GM21576 (cell line): Measurements from ENCODE around the gene ADAMTS14.

ENCODE experiments used
- ATAC-seq: cut with Tn5 transposase; IDR thresholded peaks from one replicate; pipeline ENCODE4 v1.9.1; 2021; ENCODE audit warnings: mild to moderate bottlenecking, moderate library complexity; ENCODE audit not compliant: unreplicated experiment

The ADAMTS14 gene

DNA sequence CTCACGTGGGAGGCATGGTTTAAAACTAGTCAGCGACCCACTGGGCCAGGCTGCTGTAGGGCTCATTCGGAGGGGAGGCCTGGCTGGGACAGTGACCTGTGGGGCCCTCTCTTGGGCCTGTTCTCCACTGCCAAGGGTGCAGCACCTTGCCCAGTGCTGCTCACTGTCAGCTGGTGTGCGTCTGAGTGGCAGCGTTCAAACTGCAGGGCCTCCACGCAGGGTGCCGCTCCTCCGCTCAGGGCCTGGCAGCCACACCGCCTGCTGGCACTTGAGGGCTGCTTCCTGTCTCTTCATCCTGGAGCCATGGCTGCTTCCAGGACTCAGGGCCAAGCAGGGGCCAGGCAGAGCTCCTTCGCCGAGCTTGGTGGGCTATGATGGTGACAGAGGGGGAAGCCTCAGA, 18.3 kb downstream of the ADAMTS14 start:
- ATAC-seq: no peak

DNA sequence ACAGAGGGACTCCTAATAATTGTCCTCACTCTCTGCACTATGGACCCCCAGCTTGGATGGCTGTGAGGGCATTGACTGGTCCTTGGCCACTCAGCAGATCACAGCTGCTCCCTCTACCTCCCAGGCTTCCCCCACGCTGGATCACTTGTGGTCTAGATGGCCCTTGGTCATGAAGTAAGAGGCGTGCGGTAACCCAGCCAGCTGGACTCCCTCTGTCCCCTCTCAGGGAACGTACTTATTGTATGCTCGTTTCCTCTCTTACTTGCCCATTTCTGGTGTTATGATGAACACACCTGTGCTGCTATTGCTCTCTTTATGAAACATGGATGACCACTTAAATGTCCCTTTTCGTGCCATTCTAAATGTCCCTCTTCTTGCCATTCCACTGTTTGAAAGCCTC, 19.3 kb downstream of the ADAMTS14 start:
- ATAC-seq: no peak

DNA sequence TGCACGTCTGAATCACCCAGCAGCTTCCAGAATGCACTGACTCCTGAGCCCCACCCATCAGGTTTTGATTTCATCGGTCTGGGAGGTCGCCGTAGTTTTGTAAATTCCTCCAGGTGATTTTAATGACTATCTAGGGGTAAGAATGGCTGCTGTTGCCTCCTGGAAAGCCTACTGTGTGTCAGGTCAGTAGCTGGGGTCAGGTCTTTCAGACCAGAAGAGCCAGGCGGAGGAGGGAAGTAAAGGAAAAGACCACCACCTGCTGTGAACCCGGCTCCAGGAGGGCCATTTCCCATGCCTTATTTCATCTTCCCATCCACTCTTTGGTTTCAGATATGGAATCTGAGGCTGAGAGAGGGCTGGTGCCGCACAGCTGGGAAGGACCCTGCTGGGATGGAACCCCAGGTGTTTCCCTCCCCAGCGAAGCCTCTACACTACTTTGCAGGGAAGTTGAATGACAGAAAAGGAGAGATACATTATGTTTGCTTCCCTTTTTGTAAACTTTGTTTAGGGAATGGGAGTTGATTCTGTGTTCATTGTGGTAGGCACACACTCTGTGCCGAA, 19.8 kb downstream of the ADAMTS14 start:
- ATAC-seq: no peak

DNA sequence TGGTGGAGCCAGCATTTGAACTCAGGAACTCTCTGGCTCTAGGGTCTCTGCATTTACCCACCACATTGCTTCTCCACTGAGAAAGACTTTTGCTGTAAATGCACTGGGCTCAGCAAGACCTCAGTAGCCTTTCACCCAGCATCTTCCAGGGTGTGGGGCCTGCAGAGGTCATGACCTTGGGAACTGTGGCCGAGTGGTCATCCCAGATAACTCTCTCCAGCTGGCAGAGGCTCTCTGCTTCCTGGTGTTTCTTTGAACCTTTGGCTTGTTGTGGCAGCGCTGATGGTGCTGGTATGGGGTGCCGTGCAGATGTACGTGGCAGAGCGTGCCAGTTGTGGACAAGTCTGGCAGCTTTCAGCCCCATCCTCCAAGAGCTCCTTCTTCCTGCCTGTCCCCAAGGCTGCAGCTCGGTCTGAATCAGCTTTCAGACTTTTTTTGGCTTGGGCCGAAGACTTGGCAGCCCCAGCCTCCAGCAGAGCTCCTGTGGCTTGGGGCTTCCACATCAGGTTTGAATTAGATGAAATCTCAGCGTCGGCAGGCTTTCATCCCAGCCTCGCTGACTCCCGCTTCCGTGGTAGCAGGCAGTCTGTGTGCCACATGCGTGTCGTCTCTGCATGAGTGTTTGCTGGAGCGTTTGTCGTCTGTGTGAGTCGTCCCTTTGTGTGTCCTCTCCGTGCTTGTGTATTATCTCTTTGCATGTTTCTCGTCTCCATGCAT, 21.5 kb downstream of the ADAMTS14 start:
- ATAC-seq: no peak

DNA sequence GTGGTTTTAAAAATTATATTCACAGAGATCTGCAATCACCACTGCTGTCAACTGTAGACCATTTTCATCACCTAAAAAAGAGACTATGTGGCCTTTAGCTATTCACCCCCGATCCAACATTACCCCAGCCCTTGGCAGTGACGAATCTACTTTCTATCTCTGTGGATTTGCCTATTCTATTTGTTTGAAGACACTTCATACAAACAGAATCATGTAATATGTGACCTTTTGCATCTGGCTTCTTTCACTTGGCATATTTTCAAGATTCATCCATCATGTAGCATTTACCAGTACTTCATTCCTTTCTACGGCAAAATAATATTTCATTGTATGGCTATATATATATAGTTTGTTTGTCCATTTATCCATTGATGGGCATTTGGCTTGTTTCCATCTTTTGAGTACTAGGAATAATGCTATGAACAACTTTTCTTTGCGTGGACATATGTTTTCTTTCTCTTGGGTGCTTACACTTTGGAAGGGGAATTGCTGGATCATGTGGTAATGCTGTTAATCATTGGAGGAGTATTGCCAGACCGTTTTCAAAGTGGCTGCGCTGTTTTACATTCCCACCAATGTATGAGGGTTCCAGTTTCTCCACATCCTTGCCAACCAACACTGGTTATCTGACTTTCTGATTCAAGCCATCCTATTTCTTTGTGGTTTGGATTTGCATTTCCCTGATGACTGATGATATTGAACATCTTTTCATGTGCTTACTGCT, 22.3 kb downstream of the ADAMTS14 start:
- no peak for ATAC-seq

DNA sequence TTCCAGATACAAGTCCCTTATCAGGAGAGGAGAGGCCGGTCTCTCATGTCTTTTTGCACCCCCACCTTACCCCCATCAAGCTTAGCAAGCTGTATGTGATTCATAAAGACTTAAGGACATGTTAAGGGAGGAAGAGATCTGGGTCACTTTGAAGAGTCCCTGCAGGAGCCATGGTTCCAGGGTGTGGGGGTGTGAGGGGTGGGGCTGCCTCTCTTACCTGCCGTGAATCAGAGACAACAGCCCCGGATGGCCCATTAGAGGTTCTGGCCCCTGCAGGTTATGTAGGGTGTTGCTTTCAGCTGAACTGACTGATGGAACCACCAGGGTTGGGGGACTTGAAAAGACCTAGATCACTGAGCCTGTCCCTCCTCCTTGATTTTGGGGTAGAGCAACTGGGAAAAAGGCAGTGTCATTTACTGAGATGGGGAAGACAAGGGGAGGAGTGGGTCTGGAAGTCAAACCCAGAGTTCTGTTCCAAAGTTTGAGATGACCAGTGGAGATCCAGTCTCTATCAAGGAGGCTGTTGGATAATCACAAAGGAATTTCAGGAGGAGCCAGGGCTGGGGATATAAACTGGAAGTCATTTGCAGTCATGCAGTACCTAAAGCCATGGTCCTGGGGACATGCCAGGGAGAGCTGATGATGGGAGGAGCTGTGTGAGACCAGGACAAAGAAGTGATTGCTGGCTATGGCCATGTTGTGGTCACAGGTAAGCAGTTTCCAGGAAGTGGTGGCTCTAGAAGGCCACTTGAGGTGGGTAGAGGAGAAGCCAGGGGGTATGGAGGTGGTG, 23.1 kb downstream of the ADAMTS14 start:
- ATAC-seq: no peak

DNA sequence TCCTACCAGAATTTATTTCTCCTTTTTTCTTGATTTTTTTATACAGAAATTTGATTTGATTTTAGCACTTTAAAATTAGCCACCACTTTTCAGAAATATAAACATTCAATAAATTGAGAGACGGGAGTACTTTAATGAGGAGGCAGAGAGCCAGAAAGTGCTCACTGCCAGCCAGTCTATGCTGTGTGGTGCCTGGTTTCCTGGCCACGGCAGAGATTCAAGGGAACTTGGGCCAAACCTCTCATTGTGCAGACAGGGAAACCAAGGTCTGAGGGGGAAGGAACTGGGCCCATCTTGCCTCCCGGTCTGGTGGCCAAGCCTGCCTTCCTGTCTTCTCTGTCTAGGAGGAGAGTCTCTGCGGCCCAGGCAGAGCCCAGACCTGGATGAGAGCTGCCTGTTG, 25.9 kb downstream of the ADAMTS14 start:
- no peak for ATAC-seq

DNA sequence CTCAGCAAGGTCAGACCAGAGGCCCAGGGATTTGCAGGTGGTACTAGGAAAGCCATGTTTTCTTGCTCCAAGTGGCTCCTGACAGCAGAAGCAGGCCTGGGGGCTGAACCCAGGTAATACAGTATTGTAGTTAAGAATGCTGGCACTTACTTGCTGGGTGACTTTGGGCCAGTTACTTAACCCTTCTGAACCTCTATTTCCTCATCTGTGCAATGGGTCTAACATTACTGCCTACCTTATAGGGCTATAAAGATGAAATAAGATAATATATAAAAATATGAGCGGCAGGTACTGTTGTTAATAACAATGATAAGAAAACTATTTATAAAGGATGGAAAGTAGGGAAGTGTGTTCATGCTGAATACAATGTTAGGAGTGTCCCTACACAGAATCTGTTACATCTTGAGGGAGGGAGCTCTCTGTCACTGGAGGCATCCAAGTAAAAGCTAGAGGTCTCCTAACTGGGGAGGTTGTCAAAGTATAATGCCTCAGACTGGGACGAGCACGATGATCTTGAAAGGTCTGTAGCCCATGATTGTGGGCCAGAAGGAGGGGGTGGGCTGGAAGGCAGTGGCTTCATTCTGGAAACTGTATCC, 26.9 kb downstream of the ADAMTS14 start:
- ATAC-seq: no peak

DNA sequence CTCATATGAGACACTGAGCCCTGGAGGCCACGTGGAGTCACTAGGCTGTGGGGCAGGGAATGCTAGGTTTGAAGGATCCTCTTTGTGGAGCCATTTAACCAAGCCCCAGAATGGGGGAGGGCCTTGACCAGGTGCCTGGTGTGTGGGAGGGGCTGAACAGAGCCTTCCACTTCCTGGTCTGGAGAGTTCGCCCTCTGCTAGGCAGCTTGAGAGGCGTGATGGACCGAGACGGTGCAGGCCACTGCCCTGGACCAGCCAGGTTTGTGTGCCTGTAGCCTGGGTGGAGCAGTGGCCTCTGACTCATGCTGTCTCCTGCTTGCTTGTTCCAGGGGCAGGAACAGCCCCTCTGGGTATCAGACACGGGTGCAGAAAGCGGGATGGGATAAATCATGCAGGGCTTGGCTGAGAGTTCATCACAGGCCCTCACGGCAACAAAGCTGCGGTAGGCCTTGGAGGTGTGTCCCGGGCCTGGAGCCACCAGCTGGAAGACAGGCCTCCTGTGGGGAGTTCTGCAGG, 27.4 kb downstream of the ADAMTS14 start:
- no peak for ATAC-seq

DNA sequence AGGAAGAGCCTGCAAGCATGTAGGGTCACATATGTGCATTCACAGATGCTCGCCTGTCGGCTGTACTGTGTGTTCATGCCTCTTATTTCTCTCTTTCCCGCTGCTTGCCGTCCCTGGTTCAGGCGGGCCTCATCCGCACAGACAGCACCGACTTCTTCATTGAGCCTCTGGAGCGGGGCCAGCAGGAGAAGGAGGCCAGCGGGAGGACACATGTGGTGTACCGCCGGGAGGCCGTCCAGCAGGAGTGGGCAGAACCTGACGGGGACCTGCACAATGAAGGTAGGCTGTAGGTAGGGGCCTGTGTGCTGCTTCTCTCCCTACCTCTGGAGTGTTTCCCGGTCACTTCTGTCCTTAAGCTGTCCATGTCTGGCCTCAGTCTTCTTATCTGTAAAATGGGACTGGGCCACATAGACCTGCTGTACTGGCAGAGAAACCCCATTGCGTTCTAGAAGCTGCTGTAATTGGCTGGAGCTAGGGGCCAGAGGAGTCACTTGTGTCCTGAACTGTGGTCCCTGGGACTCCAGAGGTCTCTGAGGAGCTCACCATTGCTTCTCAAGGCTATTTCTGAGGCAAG, 30.0 kb downstream of the ADAMTS14 start:
- ATAC-seq: no peak

DNA sequence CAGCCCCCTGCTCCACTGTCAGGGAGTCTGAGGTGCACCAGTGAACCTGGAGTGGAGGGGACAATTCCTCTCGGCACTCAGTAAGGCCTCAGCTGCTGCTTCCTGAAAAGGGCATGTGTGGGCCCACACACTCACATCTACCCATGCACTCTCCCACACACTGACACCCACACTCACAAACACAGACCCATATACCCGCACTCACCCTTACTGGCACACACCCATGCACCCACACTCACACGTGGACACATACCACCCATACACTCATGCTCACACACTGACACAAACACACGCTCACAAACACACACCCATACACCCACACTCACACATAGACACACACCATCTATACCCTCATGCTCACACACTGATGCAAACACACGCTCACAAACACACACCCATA, 31.9 kb downstream of the ADAMTS14 start:
- ATAC-seq: no peak

DNA sequence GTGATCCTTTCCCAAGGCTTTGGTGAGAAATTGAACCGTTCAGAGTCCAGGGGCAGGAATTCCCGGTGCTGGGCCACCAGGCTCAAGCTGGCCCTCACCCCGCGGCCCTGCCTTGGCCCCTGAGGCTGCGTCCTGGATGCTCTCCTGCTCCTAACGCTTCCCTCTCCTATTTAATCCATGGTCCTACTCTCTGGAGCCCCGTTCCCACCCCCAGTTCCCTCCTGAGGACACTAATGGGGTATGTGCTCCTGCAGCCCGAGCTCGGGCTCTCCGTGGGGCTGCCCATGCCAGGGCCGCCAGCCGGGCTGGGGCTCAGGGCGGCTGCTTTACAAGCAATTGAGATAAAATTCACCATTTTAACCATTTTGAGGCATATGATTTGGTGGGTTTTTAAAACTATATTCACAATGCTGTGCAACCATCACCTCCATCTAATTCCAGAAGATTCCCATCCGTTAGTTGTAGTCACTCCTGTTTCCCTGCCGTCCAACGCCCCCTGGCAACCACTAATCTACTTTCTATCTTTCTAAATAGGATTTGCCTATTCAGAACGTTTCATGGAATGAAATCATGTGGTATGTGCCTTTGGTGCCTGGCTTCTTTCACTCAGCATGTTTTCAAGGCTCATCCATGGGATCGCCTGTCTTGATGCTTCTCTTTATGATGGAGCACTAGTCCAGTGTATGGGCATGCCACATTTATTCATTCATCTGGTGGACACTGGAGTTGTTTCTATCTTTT, 33.0 kb downstream of the ADAMTS14 start:
- ATAC-seq: no peak

DNA sequence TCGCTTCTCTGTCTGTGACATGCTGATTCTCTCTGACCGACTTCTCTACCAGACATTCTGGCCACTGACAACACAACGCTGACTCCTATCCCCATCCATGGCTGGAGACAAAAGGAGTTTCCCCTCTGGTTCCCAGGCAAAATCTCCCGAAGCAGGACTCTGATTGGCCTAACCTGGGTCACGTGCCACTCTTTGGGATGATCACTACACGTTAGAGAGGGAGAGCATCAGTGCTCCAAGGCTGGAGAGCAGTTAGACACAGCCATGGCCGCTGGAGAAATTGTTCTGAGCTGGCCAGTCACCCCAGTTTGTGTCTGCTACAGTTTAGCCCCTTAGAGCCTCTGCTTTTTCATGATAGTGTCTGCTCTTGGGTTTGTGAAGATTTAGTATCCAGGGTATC, 38.9 kb downstream of the ADAMTS14 start:
- no peak for ATAC-seq

DNA sequence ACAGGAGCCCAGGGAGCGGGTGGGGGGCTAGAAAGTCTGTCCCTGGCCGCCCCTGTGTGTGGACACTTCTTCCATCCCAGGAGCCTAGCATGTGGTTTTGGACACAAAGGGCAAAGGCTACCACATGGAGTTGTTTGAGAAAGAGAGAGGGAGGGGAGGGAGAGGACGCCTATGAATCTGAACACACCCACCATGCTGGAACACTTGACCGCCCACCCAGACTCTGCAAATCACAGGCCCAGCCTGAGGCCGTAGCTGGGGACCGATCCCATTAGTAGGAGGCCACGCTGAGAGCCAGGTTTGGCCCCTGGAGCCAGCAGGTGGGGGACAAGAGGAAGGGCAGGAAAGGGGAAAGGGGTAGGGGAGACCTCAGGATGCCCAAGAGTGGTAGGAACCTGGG, 39.6 kb downstream of the ADAMTS14 start:
- ATAC-seq: no peak

DNA sequence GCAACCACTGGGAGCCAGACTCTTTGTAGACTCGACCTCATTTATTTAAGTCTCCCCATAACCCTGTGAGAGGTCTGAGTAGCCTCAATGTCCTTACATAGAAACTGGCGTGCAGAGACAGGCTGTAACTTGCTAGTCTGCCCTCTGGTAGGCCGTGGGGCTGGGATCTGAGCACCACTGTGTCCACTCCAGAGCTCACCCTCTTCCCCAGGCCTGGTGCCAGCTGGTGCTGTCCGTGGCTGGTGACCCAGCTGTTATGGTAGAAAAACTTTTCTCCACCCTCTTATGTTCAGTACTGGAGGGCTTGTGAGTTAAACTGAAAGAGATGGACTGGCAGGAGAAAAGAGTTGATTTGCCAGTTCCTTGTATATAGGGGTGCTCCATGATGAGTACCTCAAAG, 41.9 kb downstream of the ADAMTS14 start:
- ATAC-seq: no peak

DNA sequence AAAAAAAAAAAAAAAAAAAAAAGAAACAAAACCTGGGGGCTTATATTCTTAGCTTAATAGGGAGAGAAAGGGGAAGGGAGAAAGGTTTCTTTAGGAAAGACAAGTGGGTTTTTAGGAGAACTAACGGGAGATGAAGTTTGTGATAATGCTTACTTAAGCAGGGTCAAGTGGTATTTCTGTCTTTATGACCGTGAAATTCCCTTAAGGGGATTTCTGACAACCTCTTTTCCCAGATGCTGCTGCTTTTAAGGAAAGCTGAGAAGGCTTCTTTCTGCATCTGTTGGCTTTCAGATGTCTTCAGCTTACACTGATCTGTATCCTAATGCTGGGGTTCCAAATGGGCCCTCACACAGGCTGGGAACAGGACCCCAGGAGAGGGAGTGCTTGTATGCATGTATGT, 42.6 kb downstream of the ADAMTS14 start:
- no peak for ATAC-seq

DNA sequence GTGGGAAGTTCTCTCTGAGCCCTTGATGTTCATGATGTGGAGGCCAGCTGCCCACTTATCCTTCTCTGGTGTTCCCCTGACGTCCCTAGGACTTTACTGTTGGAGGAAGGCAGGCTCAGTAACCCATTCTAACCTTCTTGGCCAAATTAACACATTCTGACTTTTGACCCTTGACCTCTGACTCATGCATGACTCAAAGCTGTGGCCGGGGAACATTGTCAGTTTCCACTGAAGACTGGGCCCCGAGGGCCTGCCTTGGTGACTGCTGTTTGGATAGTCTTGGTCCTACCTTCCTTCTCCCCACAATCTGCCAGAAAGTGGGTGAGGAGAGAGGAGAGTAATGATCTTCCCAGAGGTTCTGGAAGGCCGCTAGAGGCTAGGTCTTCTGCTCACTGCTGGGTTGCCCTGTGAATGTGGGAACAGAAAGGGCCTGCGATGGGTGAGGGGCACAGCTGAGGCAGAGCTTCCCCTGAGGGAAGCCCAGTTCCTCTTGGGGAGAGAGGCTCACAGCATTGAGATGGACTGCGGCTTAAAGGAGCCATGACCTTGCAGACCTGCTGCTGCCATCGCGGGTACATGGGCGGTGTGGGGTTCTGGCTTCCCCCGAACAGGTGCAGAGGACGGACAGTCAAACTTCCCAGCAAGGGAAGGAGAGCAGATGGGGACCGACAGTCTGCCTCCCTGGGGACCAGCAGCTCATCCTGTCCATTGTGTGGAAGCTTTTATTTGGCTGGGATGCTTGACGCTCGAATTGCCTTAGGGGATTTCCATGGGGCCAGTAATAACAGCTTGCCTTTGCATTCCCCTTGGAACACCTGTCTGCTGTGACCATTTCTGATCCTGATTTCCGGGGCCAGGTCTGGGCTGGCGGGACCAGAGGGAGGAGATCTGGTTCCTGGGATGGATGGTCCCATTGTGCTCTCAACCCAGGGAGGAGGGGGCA, 43.8 kb downstream of the ADAMTS14 start:
- ATAC-seq: no peak

DNA sequence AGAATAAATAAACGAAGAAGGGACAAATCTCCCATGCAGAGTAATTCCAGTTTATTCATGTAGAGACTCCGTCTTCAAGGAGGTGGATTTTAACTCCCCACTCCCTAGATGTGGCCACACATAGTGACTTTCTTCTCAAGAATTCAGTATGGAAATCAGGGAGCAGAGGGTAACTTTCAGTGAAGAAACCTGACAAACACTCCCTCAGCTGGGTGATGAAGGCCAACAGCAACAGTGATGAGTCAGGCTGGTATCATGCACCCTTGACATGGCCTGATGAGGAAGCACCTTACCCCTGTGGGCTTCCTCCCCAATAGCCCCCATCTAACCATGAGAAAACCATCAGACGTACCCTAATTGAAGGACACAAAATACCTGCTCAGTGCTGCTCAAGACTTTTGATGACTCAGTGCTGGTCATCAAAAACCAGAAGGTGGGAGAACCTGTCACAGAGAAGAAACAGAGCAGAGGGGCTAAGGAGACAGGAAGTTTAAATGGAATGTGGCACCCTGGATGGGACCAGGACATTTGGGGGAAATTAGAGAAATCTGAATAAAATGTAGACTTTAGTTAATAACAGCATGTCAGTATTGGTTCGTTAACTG, 50.6 kb downstream of the ADAMTS14 start:
- ATAC-seq: no peak
